Neural progenitor cell (in vitro differentiated cells): Measurements from ENCODE around the gene DNAJC8.

ENCODE experiments used
- EZH2 ChIP-seq: fragments of 200-600 bp; sonication (generic); IDR thresholded peaks from 2 replicates; pipeline ENCODE4 v1.6.1; 2017; ENCODE audit warnings: antibody characterized with exemption, mild to moderate bottlenecking, moderate library complexity
- EZH2phosphoT487 ChIP-seq: fragments of 200-600 bp; sonication (generic); IDR thresholded peaks from 2 replicates; pipeline ENCODE4 v1.6.1; 2017; ENCODE audit warnings: antibody characterized with exemption
- TF ChIP-seq, protein P1 (sequence below): fragments of 200-600 bp; sonication (generic); IDR thresholded peaks from 2 replicates; pipeline ENCODE4 v1.5.1; 2017; ENCODE audit warnings: antibody characterized with exemption, mild to moderate bottlenecking

DNA sequence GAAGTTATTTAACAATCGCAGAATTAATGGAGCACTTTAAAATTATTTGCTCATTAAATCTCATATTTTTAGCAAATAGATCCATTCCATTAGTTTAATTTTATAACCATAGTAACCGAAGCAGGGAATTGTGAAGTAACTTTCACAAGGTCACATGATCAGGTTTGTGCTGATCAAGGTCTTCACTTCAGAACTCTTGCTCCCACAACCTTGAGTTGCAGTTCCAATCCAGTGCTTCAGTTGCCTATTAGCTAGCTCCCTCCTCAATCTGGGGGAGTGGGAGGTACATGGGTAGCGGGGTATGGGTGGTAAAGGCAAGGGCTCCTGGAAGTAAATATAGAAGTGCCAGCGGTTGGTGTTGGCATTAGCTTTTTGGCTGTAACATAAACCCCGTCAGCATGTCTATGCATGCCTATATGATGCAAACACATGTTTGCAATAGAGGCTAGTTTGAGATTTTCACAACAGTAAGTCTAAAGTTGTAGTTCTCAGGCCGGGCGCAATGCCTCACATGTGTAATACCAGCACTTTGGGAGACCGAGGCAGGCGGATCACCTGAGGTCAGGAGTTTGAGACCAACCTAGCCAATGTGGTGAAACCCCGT, 8.9 kb upstream of the DNAJC8 start:
- TF ChIP-seq, protein P1, sequence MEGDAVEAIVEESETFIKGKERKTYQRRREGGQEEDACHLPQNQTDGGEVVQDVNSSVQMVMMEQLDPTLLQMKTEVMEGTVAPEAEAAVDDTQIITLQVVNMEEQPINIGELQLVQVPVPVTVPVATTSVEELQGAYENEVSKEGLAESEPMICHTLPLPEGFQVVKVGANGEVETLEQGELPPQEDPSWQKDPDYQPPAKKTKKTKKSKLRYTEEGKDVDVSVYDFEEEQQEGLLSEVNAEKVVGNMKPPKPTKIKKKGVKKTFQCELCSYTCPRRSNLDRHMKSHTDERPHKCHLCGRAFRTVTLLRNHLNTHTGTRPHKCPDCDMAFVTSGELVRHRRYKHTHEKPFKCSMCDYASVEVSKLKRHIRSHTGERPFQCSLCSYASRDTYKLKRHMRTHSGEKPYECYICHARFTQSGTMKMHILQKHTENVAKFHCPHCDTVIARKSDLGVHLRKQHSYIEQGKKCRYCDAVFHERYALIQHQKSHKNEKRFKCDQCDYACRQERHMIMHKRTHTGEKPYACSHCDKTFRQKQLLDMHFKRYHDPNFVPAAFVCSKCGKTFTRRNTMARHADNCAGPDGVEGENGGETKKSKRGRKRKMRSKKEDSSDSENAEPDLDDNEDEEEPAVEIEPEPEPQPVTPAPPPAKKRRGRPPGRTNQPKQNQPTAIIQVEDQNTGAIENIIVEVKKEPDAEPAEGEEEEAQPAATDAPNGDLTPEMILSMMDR, result no peak
- TF ChIP-seq EZH2 (no peak), EZH2phosphoT487 (no peak)
